ENCODE data around the gene RAB3IL1.

The RAB3IL1 gene

DNA sequence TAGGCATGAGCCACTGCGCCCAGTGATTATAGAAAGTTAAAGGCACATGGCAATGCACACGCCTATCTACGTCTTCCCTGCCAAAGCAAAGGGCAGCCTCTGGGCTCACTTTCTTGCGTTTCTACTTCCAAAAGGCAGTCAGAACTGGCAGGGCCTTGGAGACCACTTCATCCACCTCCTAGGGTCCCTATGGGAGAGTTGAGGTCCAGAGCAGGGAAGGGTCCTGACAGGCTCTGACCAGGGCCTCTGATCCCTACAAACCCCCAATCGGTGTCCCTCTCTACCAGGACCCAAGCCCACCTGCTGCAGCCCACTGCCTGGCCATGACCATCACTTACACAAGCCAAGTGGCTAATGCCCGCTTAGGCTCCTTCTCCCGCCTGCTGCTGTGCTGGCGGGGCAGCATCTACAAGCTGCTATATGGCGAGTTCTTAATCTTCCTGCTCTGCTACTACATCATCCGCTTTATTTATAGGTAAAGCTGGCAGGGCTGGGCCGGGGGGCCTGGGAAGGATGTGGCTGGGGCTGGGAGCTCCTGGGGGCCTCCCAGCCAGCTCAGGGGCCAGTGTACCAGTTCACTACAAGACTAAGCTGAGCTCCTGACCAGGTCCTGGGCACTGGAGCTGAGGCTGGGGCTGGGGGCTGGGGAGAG lies 34.2 kb upstream of the RAB3IL1 start:
- TF ChIP-seq, protein P1, sequence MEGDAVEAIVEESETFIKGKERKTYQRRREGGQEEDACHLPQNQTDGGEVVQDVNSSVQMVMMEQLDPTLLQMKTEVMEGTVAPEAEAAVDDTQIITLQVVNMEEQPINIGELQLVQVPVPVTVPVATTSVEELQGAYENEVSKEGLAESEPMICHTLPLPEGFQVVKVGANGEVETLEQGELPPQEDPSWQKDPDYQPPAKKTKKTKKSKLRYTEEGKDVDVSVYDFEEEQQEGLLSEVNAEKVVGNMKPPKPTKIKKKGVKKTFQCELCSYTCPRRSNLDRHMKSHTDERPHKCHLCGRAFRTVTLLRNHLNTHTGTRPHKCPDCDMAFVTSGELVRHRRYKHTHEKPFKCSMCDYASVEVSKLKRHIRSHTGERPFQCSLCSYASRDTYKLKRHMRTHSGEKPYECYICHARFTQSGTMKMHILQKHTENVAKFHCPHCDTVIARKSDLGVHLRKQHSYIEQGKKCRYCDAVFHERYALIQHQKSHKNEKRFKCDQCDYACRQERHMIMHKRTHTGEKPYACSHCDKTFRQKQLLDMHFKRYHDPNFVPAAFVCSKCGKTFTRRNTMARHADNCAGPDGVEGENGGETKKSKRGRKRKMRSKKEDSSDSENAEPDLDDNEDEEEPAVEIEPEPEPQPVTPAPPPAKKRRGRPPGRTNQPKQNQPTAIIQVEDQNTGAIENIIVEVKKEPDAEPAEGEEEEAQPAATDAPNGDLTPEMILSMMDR (IDR thresholded peaks at IDR 0.05; ENCODE audit: insufficient read depth, low read length, poor library complexity, severe bottlenecking): no peak
- TF ChIP-seq EZH2phosphoT487 (conservative IDR thresholded peaks at IDR 0.05; ENCODE audit: low read length): no peak
- no peaks in the 10 kb centered on the region for H3K9me2 ChIP-seq (replicated peaks; ENCODE audit: insufficient read depth, low read length)
- H3K36me3 ChIP-seq (ENCODE audit: low read length): no peaks in the 10 kb centered on the region
- H3K27me3 ChIP-seq (ENCODE audit: low read length): no peaks in the 10 kb centered on the region
- H3K4me2 ChIP-seq (ENCODE audit: low read depth, low read length, poor library complexity, severe bottlenecking): no peak overlapping the region
- no peaks in the 10 kb centered on the region for H3K9me3 ChIP-seq (ENCODE audit: insufficient read depth, low read length)
- no peaks in the 10 kb centered on the region for H3F3A ChIP-seq (ENCODE audit: insufficient read depth)
- no peaks in the 10 kb centered on the region for H4K20me1 ChIP-seq (ENCODE audit: low read depth, low read length)
- H2AFZ ChIP-seq (ENCODE audit: low read depth, low read length, severe bottlenecking): no peak overlapping the region
- no peak overlapping the region for H3K9ac ChIP-seq (ENCODE audit: low read length)
- no peak overlapping the region for H3K27ac ChIP-seq (ENCODE audit: low read depth, low read length)
- no peaks in the 10 kb centered on the region for H3K79me2 ChIP-seq (ENCODE audit: insufficient read depth, low read length)
- H3K4me3 ChIP-seq (ENCODE audit: insufficient read depth, low read length, poor library complexity, severe bottlenecking): no peak overlapping the region

- H2AFZ ChIP-seq (ENCODE audit: low read depth, low read length, severe bottlenecking): no peak within 1 kb of the TSS
- no peak within 1 kb of the TSS for H3K4me2 ChIP-seq (ENCODE audit: low read depth, low read length, poor library complexity, severe bottlenecking)
- H3F3A ChIP-seq (ENCODE audit: insufficient read depth): no peaks in the 10 kb centered on the region
- H3K9me2 ChIP-seq (replicated peaks; ENCODE audit: insufficient read depth, low read length): no peaks in the 10 kb centered on the region
- no peak within 1 kb of the TSS for H3K4me3 ChIP-seq (ENCODE audit: insufficient read depth, low read length, poor library complexity, severe bottlenecking)
- H3K27ac ChIP-seq (ENCODE audit: low read depth, low read length): no peak within 1 kb of the TSS
- no peaks in the 10 kb centered on the region for H3K36me3 ChIP-seq (ENCODE audit: low read length)
- H3K27me3 ChIP-seq (ENCODE audit: low read length): no peaks in the 10 kb centered on the region
- H3K79me2 ChIP-seq (ENCODE audit: insufficient read depth, low read length): no peaks in the 10 kb centered on the region
- no peaks in the 10 kb centered on the region for H3K9me3 ChIP-seq (ENCODE audit: insufficient read depth, low read length)
- TF ChIP-seq, protein P1 (IDR thresholded peaks at IDR 0.05; ENCODE audit: insufficient read depth, low read length, poor library complexity, severe bottlenecking): no peak
- no peak for TF ChIP-seq EZH2phosphoT487 (conservative IDR thresholded peaks at IDR 0.05; ENCODE audit: low read length)
- no peaks in the 10 kb centered on the region for H4K20me1 ChIP-seq (ENCODE audit: low read depth, low read length)
- H3K9ac ChIP-seq (ENCODE audit: low read length): no peak within 1 kb of the TSS
Measured at GRCh38 chr11:61950035-61950547, 32.7 kb upstream of the RAB3IL1 start, which contains the start of gene BEST1. BEST1 (plus strand) TSS chr11:61950351; CDS start chr11:61951807, 1,456 bp downstream.

DNA sequence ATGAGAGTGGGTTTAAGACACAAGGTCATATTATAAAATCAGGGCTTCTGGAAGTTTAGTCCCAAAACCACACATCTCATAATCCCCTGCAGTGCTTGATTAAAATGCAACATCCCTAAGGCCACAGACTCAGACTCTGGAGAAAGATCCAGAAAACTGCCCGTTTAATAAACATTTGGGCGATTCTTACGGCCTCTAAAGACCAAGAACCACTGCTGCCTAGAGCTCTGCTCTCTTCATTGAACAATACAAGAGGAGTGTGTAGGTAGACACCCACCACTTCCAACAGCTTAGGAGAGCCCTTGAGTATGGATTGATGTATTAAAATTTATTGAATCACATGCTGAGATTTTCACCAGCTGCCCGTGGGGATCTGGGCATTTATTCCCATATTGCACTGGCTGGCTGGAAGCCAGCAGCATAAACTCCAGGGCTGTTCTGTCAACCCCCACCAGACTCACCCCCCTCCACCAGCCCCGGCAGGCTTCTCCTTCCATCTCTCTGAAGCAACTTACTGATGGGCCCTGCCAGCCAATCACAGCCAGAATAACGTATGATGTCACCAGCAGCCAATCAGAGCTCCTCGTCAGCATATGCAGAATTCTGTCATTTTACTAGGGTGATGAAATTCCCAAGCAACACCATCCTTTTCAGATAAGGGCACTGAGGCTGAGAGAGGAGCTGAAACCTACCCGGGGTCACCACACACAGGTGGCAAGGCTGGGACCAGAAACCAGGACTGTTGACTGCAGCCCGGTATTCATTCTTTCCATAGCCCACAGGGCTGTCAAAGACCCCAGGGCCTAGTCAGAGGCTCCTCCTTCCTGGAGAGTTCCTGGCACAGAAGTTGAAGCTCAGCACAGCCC lies 32.0 kb upstream of the RAB3IL1 start:
- Histone ChIP-seq H2AFZ (ENCODE audit: low read depth, low read length, severe bottlenecking) (no peak overlapping the region), H3K4me2 (ENCODE audit: low read depth, low read length, poor library complexity, severe bottlenecking) (no peak overlapping the region), H3K9me3 (ENCODE audit: insufficient read depth, low read length) (no peaks in the 10 kb centered on the region), H3K9me2 (replicated peaks; ENCODE audit: insufficient read depth, low read length) (no peaks in the 10 kb centered on the region), H3K36me3 (ENCODE audit: low read length) (no peaks in the 10 kb centered on the region), H3K4me3 (ENCODE audit: insufficient read depth, low read length, poor library complexity, severe bottlenecking) (no peak overlapping the region), H3K27me3 (ENCODE audit: low read length) (no peaks in the 10 kb centered on the region), H3K27ac (ENCODE audit: low read depth, low read length) (no peak overlapping the region), H3F3A (ENCODE audit: insufficient read depth) (no peaks in the 10 kb centered on the region), H3K79me2 (ENCODE audit: insufficient read depth, low read length) (no peaks in the 10 kb centered on the region), H3K9ac (ENCODE audit: low read length) (no peak overlapping the region), H4K20me1 (ENCODE audit: low read depth, low read length) (no peaks in the 10 kb centered on the region)
- TF ChIP-seq EZH2phosphoT487 (conservative IDR thresholded peaks at IDR 0.05; ENCODE audit: low read length): no peak
- TF ChIP-seq, protein P1 (IDR thresholded peaks at IDR 0.05; ENCODE audit: insufficient read depth, low read length, poor library complexity, severe bottlenecking): no peak

Measured in SU-DHL-6 (cell line).